ENCODE data around the gene B4GAT1.

B4GAT1 gene

DNA sequence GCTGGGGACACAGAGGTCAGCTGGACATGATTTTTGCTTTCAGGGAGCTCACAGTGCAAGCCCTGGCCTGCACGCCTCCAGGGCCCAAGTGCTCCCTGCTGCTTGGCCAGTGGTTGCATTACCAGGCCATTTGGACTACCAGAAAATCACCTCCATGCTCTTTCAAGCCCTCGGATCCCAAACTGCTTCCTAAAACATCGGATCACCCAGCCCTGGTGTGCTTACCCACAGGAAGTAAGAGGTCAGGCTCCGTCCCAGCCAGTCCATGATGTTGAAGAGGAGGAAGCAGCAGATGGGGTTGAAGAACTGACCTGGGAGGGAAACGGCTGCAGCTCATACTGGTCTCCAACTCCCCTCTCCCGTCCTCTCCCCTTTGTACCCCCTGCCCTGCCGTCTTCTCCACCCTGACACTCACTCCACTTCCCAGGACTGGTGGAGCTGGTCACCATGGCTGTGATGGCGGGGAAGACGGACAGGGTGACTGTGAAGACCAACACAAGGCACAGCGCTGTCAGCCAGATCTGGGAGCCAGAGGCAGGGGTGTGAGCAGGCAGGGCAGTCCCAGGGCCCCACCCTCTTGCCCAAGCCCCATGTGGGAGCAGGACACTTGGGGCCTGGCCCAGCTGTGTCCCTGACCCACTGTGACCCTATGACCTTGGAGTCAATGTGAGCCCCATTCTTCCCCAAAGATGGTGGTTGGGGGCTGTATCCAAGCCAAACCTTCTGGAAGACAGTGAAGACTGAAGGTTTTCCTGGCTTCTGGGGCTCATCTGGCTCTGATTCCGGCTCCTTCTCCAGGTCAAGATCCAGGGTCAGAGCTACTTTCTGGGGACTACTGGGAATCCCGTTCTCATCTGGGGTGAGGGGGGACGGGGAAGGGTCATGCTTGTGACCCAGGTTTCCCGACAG is 18.5 kb upstream of the B4GAT1 start:
- no peak for DNase-seq (ENCODE audit: low read depth)
- TF ChIP-seq CTCF (IDR thresholded peaks at IDR 0.05; ENCODE audit: insufficient read depth, low read depth, low read length, missing control alignments) = no peak
- no peak overlapping the region for H3K4me3 ChIP-seq (ENCODE audit: low read length)

GRCh38 chr11:66365166-66365565 is 17.7 kb upstream of the B4GAT1 start:
- TF ChIP-seq CTCF (IDR thresholded peaks at IDR 0.05; ENCODE audit: insufficient read depth, low read depth, low read length, missing control alignments) = no peak
- no peak overlapping the region for H3K4me3 ChIP-seq (ENCODE audit: low read length)
- DNase-seq (ENCODE audit: low read depth) = no peak

GRCh38 chr11:66363805-66364535 is 16.5 kb upstream of the B4GAT1 start:
- peak; percentile 67 for TF ChIP-seq CTCF (IDR thresholded peaks at IDR 0.05; ENCODE audit: insufficient read depth, low read depth, low read length, missing control alignments)
- peak; percentile 36 for DNase-seq (ENCODE audit: low read depth)
- no peak overlapping the region for H3K4me3 ChIP-seq (ENCODE audit: low read length)

- DNase-seq (ENCODE audit: low read depth) = no peak
- TF ChIP-seq CTCF (IDR thresholded peaks at IDR 0.05; ENCODE audit: insufficient read depth, low read depth, low read length, missing control alignments) = no peak
- H3K4me3 ChIP-seq (ENCODE audit: low read length) = no peak overlapping the region
Observed at GRCh38 chr11:66363187-66363601, 15.8 kb upstream of the B4GAT1 start.

DNA sequence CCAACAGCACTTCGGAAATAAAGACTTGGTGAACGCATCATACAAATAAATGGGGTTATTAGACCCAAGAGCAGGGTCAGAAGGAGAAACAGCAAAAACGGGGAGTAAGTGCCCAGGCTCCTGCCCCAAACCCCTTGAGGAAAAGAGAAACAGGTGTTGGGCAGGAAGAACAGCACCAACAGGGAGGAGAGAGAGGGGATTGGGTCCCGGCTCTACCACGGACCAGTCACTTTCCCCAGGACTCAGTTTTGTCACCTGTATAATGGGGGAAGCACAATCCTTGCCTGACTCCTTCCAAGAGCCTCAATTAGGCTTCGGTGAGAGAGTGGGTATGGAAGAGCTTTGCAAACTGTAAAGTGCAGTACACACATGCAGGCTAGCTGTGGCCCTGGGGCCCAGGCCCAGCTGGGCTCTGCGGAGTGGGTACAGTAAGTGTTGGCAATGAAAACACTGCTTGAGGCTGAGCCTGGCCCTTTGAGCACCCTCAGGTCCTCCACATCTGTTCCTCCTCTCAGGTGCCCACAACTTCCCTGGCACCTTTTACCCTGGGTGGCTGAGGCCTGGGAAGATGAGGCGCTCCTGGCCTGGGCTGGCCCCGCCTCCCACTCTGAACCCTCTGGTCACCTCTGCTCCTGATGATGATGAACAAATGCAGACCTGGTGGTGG is 15.2 kb upstream of the B4GAT1 start:
- TF ChIP-seq CTCF (IDR thresholded peaks at IDR 0.05; ENCODE audit: insufficient read depth, low read depth, low read length, missing control alignments) = no peak
- DNase-seq (ENCODE audit: low read depth) = no peak

DNA sequence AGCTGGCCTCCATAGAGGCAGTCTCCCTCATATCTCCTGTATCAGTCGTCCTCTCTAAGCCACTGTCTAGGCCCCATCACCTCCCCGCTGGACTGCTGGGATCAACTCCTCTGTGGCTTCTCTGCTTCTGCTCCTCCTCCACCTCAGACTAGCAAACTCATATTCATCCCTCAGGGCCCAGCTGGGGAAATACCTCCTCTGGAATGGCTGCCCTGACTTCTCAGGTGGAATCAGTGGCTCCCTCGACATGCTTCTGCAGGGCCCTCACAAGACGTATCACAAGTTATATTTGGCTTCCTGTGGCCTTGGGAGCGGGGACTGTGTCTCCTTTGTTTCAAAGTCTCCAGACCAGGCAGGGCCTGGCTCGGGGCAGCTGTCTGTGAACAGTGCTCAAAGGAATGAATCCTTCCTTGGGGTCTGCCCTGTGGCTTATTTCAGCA is 14.1 kb upstream of the B4GAT1 start:
- no peak for TF ChIP-seq CTCF (IDR thresholded peaks at IDR 0.05; ENCODE audit: insufficient read depth, low read depth, low read length, missing control alignments)
- no peak for DNase-seq (ENCODE audit: low read depth)
- no peak overlapping the region for H3K4me3 ChIP-seq (ENCODE audit: low read length)

More for the DNA sequence above, 15.2 kb upstream of the B4GAT1 start:
- no peak overlapping the region for H3K4me3 ChIP-seq (ENCODE audit: low read length)

Measured in epithelial cell of esophagus (primary cell).